A549 (cell line): ENCODE results near the gene SCRT2. TPM values are rescaled to one million over a fixed set of nuclear protein-coding genes. Genes with fewer than 3 reads are reported as not detected.
A peak's percentile ranks its signal among the peaks of the same experiment; 100 is the strongest.

Experiments used
- ATAC-seq, 2 experiments: fragments of 200-7000 bp in 1 of 2; fragments of >200 bp in 1 of 2; cut with Nextera tagmentation in 1 of 2; cut with Tn5 transposase in 1 of 2; 3 replicates each; pipeline versions ENCODE4 v1.8.0 to v1.9.1; 2018 to 2020; ENCODE audit warnings: mild to moderate bottlenecking in 1 of 2, moderate library complexity in 1 of 2
- CTCF ChIA-PET: fragments of 300-600 bp; sonication (Branson Sonifier 250); formaldehyde crosslinking; extraction: SDS; loops from one replicate; lab custom pipeline; 2021; ENCODE audit warnings: antibody characterized with exemption, inconsistent platforms; lab: Yijun Ruan, JAX
- POLR2A ChIA-PET: fragments of 350-600 bp; formaldehyde crosslinking; extraction: SDS; loops from one replicate; lab custom pipeline; 2021; ENCODE audit warnings: antibody characterized with exemption, inconsistent platforms; lab: Yijun Ruan, JAX
- DNase-seq, 2 experiments: peaks; one replicate each; pipeline versions ENCODE4 v3.0.0 to v3.0.0-alpha.2; 2011 to 2016; ENCODE audit warnings: low read depth in 1 of 2, low spot score in 1 of 2
- FAIRE-seq: peaks from 2 replicates; lab custom pipeline; 2011; peaks lifted over from hg19 to GRCh38; lab: Jason Lieb, UNC
- H3K27ac ChIP-seq, 2 experiments: fragments of >200 bp; sonication (Bioruptor Twin); formaldehyde crosslinking; 3 replicates each; pipeline ENCODE4 v1.5.1; 2016 to 2017
- H3K4me1 ChIP-seq: fragments of >200 bp; sonication (Bioruptor Twin); formaldehyde crosslinking; 3 replicates; pipeline ENCODE4 v1.6.1; 2016
- H3K4me2 ChIP-seq: fragments of >200 bp; sonication (Bioruptor Twin); formaldehyde crosslinking; 3 replicates; pipeline ENCODE4 v1.6.1; 2016
- H3K4me3 ChIP-seq: fragments of >200 bp; sonication (Bioruptor Twin); formaldehyde crosslinking; 3 replicates; pipeline ENCODE4 v1.5.1; 2016
- H3K9me3 ChIP-seq: fragments of >200 bp; sonication (Bioruptor Twin); formaldehyde crosslinking; 3 replicates; pipeline ENCODE4 v1.6.1; 2016
- CEBPB ChIP-seq, 2 experiments: fragments of >200 bp in 1 of 2; sonication (Bioruptor Twin) in 1 of 2; formaldehyde crosslinking in 1 of 2; IDR thresholded peaks; 2 replicates each; pipeline ENCODE4 v1.6.1; 2012 to 2016
- EHF ChIP-seq: fragments of 250-450 bp; sonication (Bioruptor Pico); IDR thresholded peaks from 2 replicates; pipeline ENCODE4 v1.5.0; 2020; ENCODE audit warnings: mild to moderate bottlenecking
- EHMT2 ChIP-seq: fragments of 200-600 bp; sonication (generic); IDR thresholded peaks from 2 replicates; pipeline ENCODE4 v1.6.1; 2016; ENCODE audit warnings: antibody characterized with exemption, low read depth, mild to moderate bottlenecking, moderate library complexity
- FOSL2 ChIP-seq, 2 experiments: fragments of 450-650 bp in 1 of 2; fragments of >200 bp in 1 of 2; sonication (Bioruptor Twin) in 1 of 2; formaldehyde crosslinking; IDR thresholded peaks; 2 replicates each; pipeline versions ENCODE4 v1.5.0 to v1.6.1; 2016 to 2020; ENCODE audit warnings: mild to moderate bottlenecking in 1 of 2, moderate library complexity in 1 of 2
- HDAC2 ChIP-seq: fragments of 200-600 bp; sonication (generic); IDR thresholded peaks from 2 replicates; pipeline ENCODE4 v1.6.1; 2016
- JUN ChIP-seq, 2 experiments: fragments of >200 bp; sonication (Bioruptor Twin); formaldehyde crosslinking; IDR thresholded peaks; 2 replicates in 1 of 2; 3 replicates in 1 of 2; pipeline ENCODE4 v1.6.1; 2016 to 2017
- KDM1A ChIP-seq: fragments of 200-600 bp; sonication (generic); IDR thresholded peaks from 2 replicates; pipeline ENCODE4 v1.6.1; 2016; ENCODE audit warnings: low read depth, mild to moderate bottlenecking
- NFE2L2 ChIP-seq: fragments of 150-350 bp; conservative IDR thresholded peaks from 2 replicates; pipeline ENCODE4 v1.6.1; 2014; ENCODE audit warnings: low read length
- POLR2A ChIP-seq: IDR thresholded peaks from 2 replicates; pipeline ENCODE4 v1.6.1; 2012; ENCODE audit warnings: mild to moderate bottlenecking, low read length
- POLR2AphosphoS2 ChIP-seq: conservative IDR thresholded peaks from 2 replicates; pipeline ENCODE4 v1.6.1; 2012; ENCODE audit warnings: low read length, improper control_type of control experiment, inconsistent platforms
- TFCP2L1 ChIP-seq: fragments of 250-450 bp; sonication (Bioruptor Pico); IDR thresholded peaks from 2 replicates; pipeline ENCODE4 v1.5.0; 2021; ENCODE audit warnings: mild to moderate bottlenecking
- ZFP36 ChIP-seq: fragments of 450-650 bp; IDR thresholded peaks from 2 replicates; pipeline ENCODE4 v1.6.1; 2014; ENCODE audit warnings: borderline replicate concordance; ENCODE audit not compliant: partially characterized antibody
- WGBS: methylation state at CpG from one replicate; pipeline ENCODE4 v1.1.6; 2017; ENCODE audit errors: missing lambda C conversion rate; 5-methylcytosine and 5-hydroxymethylcytosine counted together
- polyA plus RNA-seq, 4 experiments: library from polyadenylated mRNA; depleted of rRNA in 3 of 4; stranded (reverse); fragments of >200 nt; fragmentation: RNase III in 1 of 4; extraction: RNeasy Plus Mini Kit Qiagen cat#74134 plus additional on column Dnase treatment in 1 of 4; gene quantifications; 2 replicates in 3 of 4; 3 replicates in 1 of 4; pipeline ENCODE4 v1.2.3, GENCODE V29; 2011 to 2017
- TF ChIP-seq, protein P1 (sequence below): fragments of >200 bp; sonication (Bioruptor Twin); formaldehyde crosslinking; IDR thresholded peaks from 2 replicates; pipeline ENCODE4 v1.6.1; 2016
- TF ChIP-seq, protein P2 (sequence below): fragments of 250-450 bp; sonication (Bioruptor Pico); IDR thresholded peaks from 2 replicates; pipeline ENCODE4 v1.5.0; 2021; ENCODE audit warnings: mild to moderate bottlenecking, moderate library complexity, borderline replicate concordance
- TF ChIP-seq, protein P3 (sequence below): fragments of 200-600 bp; sonication (generic); IDR thresholded peaks from 2 replicates; pipeline ENCODE4 v1.6.1; 2016; ENCODE audit warnings: antibody characterized with exemption, mild to moderate bottlenecking, moderate library complexity
- TF ChIP-seq, protein P4 (sequence below): fragments of 150-350 bp; IDR thresholded peaks from 2 replicates; pipeline ENCODE4 v1.6.1; 2014; ENCODE audit warnings: low read depth, mild to moderate bottlenecking, low read length
- TF ChIP-seq, protein P5 (sequence below): IDR thresholded peaks from 2 replicates; pipeline ENCODE4 v1.6.1; 2012; ENCODE audit warnings: low read depth, borderline replicate concordance
- TF ChIP-seq, protein P6 (sequence below): IDR thresholded peaks from 2 replicates; pipeline ENCODE4 v1.6.1; 2012

The SCRT2 gene
- polyA plus RNA-seq, 2 of the 4 experiments (the other 2 are of a cell fraction), result not detected

DNA sequence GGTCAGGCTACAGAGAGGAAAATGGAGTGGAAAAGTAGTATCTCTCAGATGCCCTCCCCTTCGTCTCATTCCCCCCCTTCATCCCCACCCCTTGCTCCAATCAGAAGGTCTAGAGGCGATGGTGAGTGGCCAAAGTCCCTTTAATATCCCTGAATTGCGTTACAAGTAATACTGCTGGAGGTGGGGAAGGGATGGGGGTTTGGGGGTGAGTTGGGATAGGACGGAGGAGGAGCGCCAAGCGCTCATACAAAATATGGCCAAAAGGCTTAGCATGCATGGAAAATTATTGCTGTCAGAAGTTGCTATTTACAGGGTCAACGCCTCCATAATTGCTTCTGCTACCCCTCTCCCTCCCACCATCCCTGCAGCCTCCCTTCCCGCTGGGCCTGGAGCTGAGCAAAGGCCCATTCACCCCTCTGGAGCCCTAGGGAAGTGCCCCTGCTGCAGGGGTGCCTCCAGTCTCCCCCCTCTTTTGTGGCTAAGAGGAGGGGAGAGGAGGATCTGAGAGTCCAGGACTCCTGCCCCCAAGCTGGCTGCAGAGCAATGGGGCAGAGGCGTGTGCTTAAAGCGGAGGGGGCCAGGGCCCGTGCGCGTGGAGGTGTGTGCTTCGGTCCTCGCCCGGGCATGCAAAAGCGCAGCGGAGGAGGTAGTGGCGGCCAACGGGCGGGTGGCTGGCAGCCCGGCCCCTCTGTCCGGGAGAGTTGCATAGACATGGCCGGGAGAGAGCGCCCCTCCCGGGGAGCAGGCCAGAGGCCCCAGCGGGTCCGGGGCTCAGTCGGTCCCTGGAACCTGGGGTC, 13.9 kb downstream of the SCRT2 start:
- no peak overlapping the region for H3K4me3 ChIP-seq
- CTCF ChIA-PET, result interaction anchor here (0.9 to 4.6 kb wide), 5 partner anchors 12 to 66 kb away, joined by 3 to 21 read pairs (median 3); no protein-coding TSS in a partner anchor
- DNase-seq, result no peak
- TF ChIP-seq ZFP36, result no peak
- TF ChIP-seq, protein P1, sequence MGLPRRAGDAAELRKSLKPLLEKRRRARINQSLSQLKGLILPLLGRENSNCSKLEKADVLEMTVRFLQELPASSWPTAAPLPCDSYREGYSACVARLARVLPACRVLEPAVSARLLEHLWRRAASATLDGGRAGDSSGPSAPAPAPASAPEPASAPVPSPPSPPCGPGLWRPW, result no peak
- no peak for TF ChIP-seq CEBPB (IDR thresholded peaks at IDR 0.05)
- no peak for TF ChIP-seq TFCP2L1
- TF ChIP-seq, protein P2, sequence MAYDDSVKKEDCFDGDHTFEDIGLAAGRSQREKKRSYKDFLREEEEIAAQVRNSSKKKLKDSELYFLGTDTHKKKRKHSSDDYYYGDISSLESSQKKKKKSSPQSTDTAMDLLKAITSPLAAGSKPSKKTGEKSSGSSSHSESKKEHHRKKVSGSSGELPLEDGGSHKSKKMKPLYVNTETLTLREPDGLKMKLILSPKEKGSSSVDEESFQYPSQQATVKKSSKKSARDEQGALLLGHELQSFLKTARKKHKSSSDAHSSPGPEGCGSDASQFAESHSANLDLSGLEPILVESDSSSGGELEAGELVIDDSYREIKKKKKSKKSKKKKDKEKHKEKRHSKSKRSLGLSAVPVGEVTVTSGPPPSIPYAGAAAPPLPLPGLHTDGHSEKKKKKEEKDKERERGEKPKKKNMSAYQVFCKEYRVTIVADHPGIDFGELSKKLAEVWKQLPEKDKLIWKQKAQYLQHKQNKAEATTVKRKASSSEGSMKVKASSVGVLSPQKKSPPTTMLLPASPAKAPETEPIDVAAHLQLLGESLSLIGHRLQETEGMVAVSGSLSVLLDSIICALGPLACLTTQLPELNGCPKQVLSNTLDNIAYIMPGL (CRISPR knock-in tag), result no peak
- no peak for TF ChIP-seq EHMT2
- no peak for TF ChIP-seq EHF (CRISPR knock-in tag)
- TF ChIP-seq, protein P3, sequence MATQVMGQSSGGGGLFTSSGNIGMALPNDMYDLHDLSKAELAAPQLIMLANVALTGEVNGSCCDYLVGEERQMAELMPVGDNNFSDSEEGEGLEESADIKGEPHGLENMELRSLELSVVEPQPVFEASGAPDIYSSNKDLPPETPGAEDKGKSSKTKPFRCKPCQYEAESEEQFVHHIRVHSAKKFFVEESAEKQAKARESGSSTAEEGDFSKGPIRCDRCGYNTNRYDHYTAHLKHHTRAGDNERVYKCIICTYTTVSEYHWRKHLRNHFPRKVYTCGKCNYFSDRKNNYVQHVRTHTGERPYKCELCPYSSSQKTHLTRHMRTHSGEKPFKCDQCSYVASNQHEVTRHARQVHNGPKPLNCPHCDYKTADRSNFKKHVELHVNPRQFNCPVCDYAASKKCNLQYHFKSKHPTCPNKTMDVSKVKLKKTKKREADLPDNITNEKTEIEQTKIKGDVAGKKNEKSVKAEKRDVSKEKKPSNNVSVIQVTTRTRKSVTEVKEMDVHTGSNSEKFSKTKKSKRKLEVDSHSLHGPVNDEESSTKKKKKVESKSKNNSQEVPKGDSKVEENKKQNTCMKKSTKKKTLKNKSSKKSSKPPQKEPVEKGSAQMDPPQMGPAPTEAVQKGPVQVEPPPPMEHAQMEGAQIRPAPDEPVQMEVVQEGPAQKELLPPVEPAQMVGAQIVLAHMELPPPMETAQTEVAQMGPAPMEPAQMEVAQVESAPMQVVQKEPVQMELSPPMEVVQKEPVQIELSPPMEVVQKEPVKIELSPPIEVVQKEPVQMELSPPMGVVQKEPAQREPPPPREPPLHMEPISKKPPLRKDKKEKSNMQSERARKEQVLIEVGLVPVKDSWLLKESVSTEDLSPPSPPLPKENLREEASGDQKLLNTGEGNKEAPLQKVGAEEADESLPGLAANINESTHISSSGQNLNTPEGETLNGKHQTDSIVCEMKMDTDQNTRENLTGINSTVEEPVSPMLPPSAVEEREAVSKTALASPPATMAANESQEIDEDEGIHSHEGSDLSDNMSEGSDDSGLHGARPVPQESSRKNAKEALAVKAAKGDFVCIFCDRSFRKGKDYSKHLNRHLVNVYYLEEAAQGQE, result no peak
- TF ChIP-seq, all 56 proteins: peak for 0
- no peak for FAIRE-seq
- POLR2A ChIA-PET, result no interaction called here
- ATAC-seq, result no peak; a peak in 1 of 6 replicates
- Histone ChIP-seq H3K9me3 (no peaks in the 10 kb centered on the region), H3K27ac (peak overlapping the region; percentile 66 to 69; a peak in 4 of 6 replicates), H3K4me1 (peaks cover 51% of the 10 kb centered on the region), H3K4me2 (peak overlapping the region; percentile 10; the same call in 1 of the 3 replicates)
- WGBS, result 91% methylated on average over 29 of the region's 29 CpGs

DNA sequence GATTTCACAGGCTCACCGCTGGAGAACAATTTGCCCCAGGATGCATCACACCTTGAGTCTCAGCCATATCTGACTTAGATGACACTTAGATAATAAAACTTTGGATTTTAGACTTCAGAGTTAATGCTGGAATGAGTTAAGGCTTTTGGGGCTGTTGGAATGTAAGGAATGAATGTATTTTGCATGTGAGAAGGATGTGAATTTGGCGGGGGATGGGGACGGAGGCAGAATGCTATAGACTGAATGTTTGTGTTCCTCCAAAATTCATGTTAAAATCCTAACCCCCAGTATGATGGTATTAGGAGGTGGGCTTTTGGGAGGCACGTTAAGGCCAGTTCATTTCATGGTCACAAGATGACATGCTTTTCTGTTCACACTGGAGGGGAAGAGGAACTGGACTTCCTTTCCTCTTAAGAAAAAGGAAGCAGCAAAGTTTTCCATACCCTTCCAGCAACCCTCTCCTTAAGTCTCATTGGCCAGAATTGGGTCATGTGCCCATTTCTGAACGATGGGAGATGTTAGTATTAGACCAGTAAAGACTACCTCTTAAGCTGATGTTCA, 16.8 kb downstream of the SCRT2 start:
- 76% methylated on average over 5 of the region's 5 CpGs for WGBS
- Histone ChIP-seq H3K4me3 (no peak overlapping the region), H3K4me1 (peaks cover 53% of the 10 kb centered on the region), H3K9me3 (no peaks in the 10 kb centered on the region), H3K4me2 (no peak overlapping the region), H3K27ac (peak overlapping the region; percentile 66 to 69; a peak in 4 of 6 replicates)
- ChIA-PET POLR2A (no interaction called here), CTCF (interaction anchor here (1.7 to 5.2 kb wide), 3 partner anchors 9 to 70 kb away, joined by 5 to 60 read pairs (median 24); no protein-coding TSS in a partner anchor)
- ATAC-seq (no peak), FAIRE-seq (peak; percentile 82), DNase-seq (no peak)
- TF ChIP-seq FOSL2 (IDR thresholded peaks at IDR 0.05) (no peak), FOSL2 (CRISPR knock-in tag; IDR thresholded peaks at IDR 0.05) (no peak), NFE2L2 (no peak), KDM1A (no peak), POLR2AphosphoS2 (no peak), EHF (CRISPR knock-in tag) (no peak), HDAC2 (no peak), POLR2A (no peak), CEBPB (IDR thresholded peaks at IDR 0.05) (no peak), JUN (IDR thresholded peaks at IDR 0.05) (no peak)
- TF ChIP-seq, protein P3, result no peak
- TF ChIP-seq, protein P4, sequence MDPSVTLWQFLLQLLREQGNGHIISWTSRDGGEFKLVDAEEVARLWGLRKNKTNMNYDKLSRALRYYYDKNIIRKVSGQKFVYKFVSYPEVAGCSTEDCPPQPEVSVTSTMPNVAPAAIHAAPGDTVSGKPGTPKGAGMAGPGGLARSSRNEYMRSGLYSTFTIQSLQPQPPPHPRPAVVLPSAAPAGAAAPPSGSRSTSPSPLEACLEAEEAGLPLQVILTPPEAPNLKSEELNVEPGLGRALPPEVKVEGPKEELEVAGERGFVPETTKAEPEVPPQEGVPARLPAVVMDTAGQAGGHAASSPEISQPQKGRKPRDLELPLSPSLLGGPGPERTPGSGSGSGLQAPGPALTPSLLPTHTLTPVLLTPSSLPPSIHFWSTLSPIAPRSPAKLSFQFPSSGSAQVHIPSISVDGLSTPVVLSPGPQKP, result no peak
- TF ChIP-seq, protein P5, sequence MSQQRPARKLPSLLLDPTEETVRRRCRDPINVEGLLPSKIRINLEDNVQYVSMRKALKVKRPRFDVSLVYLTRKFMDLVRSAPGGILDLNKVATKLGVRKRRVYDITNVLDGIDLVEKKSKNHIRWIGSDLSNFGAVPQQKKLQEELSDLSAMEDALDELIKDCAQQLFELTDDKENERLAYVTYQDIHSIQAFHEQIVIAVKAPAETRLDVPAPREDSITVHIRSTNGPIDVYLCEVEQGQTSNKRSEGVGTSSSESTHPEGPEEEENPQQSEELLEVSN, result no peak
- TF ChIP-seq, protein P6, sequence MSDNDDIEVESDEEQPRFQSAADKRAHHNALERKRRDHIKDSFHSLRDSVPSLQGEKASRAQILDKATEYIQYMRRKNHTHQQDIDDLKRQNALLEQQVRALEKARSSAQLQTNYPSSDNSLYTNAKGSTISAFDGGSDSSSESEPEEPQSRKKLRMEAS, result no peak
